OCI-LY1 (cell line): ENCODE data around the gene MAP7D3.
"Not testable (repeated sequence)": the region's sequence is repeated elsewhere in the genome, so short reads cannot be mapped to it uniquely, and the experiment has no call there.

Experiments
- CTCF ChIP-seq: fragments of 200-600 bp; sonication (generic), shearing (Covaris generic); IDR thresholded peaks from 2 replicates; pipeline ENCODE4 v1.5.1; 2017; ENCODE audit warnings: mild to moderate bottlenecking, antibody characterized with exemption, low read length, moderate library complexity, mixed read lengths
- EZH2 ChIP-seq: fragments of 200-600 bp; sonication (generic), shearing (Covaris generic); IDR thresholded peaks from 2 replicates; pipeline ENCODE4 v1.8.0; 2017; ENCODE audit warnings: borderline replicate concordance, mixed run types, mild to moderate bottlenecking, antibody characterized with exemption, low read length, moderate library complexity, mixed read lengths

GRCh38 chrX:136237849-136238248 is 13.4 kb downstream of the MAP7D3 start:
- not testable (repeated sequence) for TF ChIP-seq CTCF, EZH2
